Endothelial cell of umbilical vein (primary cell): ENCODE measurements around the gene TSPY9. TPM values are rescaled to one million over a fixed set of nuclear protein-coding genes. Genes with fewer than 3 reads are reported as not detected.
"Not testable (repeated sequence)": the region's sequence is repeated elsewhere in the genome, so short reads cannot be mapped to it uniquely, and the experiment has no call there.

ENCODE experiments used
- BruUV-seq: library from RNA; stranded (reverse); fragments of 400-500 nt; replicated peaks from 2 replicates; lab custom pipeline; 2021; lab: Mats Ljungman, UMichigan
- CTCF ChIA-PET: fragments of 300-600, 350-600 bp; sonication (Branson Sonifier 250); formaldehyde crosslinking; loops from one replicate; lab custom pipeline; 2021; ENCODE audit warnings: antibody characterized with exemption, inconsistent platforms; lab: Charles Lee
- POLR2A ChIA-PET: fragments of 300-600, 350-600 bp; sonication (Branson Sonifier 250); formaldehyde crosslinking; loops from one replicate; lab custom pipeline; 2021; ENCODE audit warnings: antibody characterized with exemption, inconsistent platforms; lab: Charles Lee
- DNase-seq: peaks from one replicate; pipeline ENCODE4 v3.0.0-alpha.2; 2011; ENCODE audit warnings: low read depth, low spot score
- FAIRE-seq: peaks from 2 replicates; lab custom pipeline; 2011; peaks lifted over from hg19 to GRCh38; lab: Jason Lieb, UNC
- H2AFZ ChIP-seq: 2 replicates; pipeline ENCODE4 v1.6.0; 2012; ENCODE audit warnings: low read depth, low read length, control low read depth, inconsistent platforms
- H3K27ac ChIP-seq: 2 replicates; pipeline ENCODE4 v1.5.1; 2011; ENCODE audit warnings: low read depth, mild to moderate bottlenecking, control low read depth, low read length, moderate library complexity; ENCODE audit not compliant: insufficient read depth
- H3K27me3 ChIP-seq, 2 experiments: 2 replicates each; pipeline versions ENCODE4 v1.6.0 to v1.6.1; 2011; ENCODE audit warnings: low read length in 2 of 2, mixed read lengths in 1 of 2; ENCODE audit not compliant: control insufficient read depth in 2 of 2, insufficient read depth in 2 of 2
- H3K36me3 ChIP-seq, 2 experiments: 2 replicates in 1 of 2; 3 replicates in 1 of 2; pipeline ENCODE4 v1.5.1; 2011; ENCODE audit warnings: low read length in 2 of 2, mild to moderate bottlenecking in 1 of 2, moderate library complexity in 1 of 2; ENCODE audit not compliant: control insufficient read depth in 2 of 2, insufficient read depth in 2 of 2; ENCODE audit errors: extremely low read depth in 1 of 2
- H3K4me1 ChIP-seq: 3 replicates; pipeline ENCODE4 v1.5.1; 2011; ENCODE audit warnings: mild to moderate bottlenecking, low read length; ENCODE audit not compliant: control insufficient read depth, insufficient read depth; ENCODE audit errors: extremely low read depth
- H3K4me2 ChIP-seq: 2 replicates; pipeline ENCODE4 v1.6.1; 2011; ENCODE audit warnings: low read length, control low read depth, mixed read lengths; ENCODE audit not compliant: insufficient read depth
- H3K4me3 ChIP-seq, 3 experiments: fragments of 200-600 bp in 1 of 3; sonication (generic), shearing (Covaris generic) in 1 of 3; replicated peaks in 1 of 3; 2 replicates each; pipeline ENCODE4 v1.5.1; 2011 to 2016; ENCODE audit warnings: control low read depth in 3 of 3, low read length in 3 of 3, mild to moderate bottlenecking in 2 of 3, inconsistent platforms in 1 of 3, low read depth in 1 of 3, moderate library complexity in 1 of 3; ENCODE audit not compliant: insufficient read depth in 1 of 3
- H3K79me2 ChIP-seq: 2 replicates; pipeline ENCODE4 v1.6.0; 2012; ENCODE audit warnings: low read length, inconsistent platforms; ENCODE audit not compliant: control insufficient read depth, insufficient read depth
- H3K9ac ChIP-seq: replicated peaks from 2 replicates; pipeline ENCODE3; 2011; ENCODE audit warnings: low read length, control low read depth; ENCODE audit not compliant: insufficient read depth; ENCODE audit errors: extremely low read depth
- H3K9me1 ChIP-seq: replicated peaks from 3 replicates; pipeline ENCODE4 v1.6.0; 2011; ENCODE audit warnings: mild to moderate bottlenecking, low read length; ENCODE audit not compliant: control insufficient read depth, insufficient read depth; ENCODE audit errors: extremely low read depth
- H3K9me3 ChIP-seq: replicated peaks from 2 replicates; pipeline ENCODE4 v1.5.1; 2012; ENCODE audit warnings: low read length, inconsistent platforms; ENCODE audit not compliant: control insufficient read depth, insufficient read depth
- H4K20me1 ChIP-seq: replicated peaks from 2 replicates; pipeline ENCODE3; 2011; ENCODE audit warnings: mild to moderate bottlenecking, low read length; ENCODE audit not compliant: control insufficient read depth, insufficient read depth; ENCODE audit errors: extremely low read depth
- dilution Hi-C: fragments of 300-500 bp; cut with MboI; formaldehyde crosslinking; loops from one replicate; pipeline ENCODE4 v1.15.0; 2019; ENCODE audit warnings: low sequenced_read_pairs; ENCODE audit not compliant: extremely low pct_ligation_motif_present
- intact Hi-C: fragments of 100-400 bp; cut with micrococcal nuclease; formaldehyde crosslinking; loops from one replicate; pipeline ENCODE4 v1.10.0; 2022
- polyA plus RNA-seq, 4 experiments: library from polyadenylated mRNA; depleted of rRNA in 3 of 4; stranded (reverse) in 3 of 4; unstranded in 1 of 4; fragments of >200 nt; gene quantifications; 2 replicates each; pipeline versions ENCODE4 v1.2.1 to v1.2.3, GENCODE V29; 2011 to 2012; ENCODE audit warnings: missing spikeins in 1 of 4
- total RNA-seq: library from RNA; stranded (reverse); gene quantifications from 2 replicates; pipeline ENCODE4 v1.2.3, GENCODE V29; 2021

The TSPY9 gene
- total and polyA plus RNA-seq, 2 donors (not counting 3 experiments of a cell fraction or from before 2014, with no cell fraction given), result not detected

GRCh38 chrY:9527580-9527979, 40.5 kb downstream of the TSPY9 start, which contains the start of gene TSPY10:
Gene TSPY10, plus strand, starts transcription at chrY:9527880. Its CDS starts 46 bp downstream, at chrY:9527926.
- DNase-seq, H3K4me1 ChIP-seq, POLR2A ChIA-PET, H3K36me3 ChIP-seq, CTCF ChIA-PET, H3K27ac ChIP-seq, dilution Hi-C loops, FAIRE-seq, H4K20me1 ChIP-seq, H3K9ac ChIP-seq, H2AFZ ChIP-seq, H3K27me3 ChIP-seq, H3K9me1 ChIP-seq, H3K4me2 ChIP-seq, H3K9me3 ChIP-seq, intact Hi-C loops, H3K4me3 ChIP-seq, BruUV-seq, H3K79me2 ChIP-seq: not testable (repeated sequence)

Other genes with a start within 250 kb of the TSPY9 start
- not detected in 2 replicates for gene TSPY4, start 149.8 kb upstream of the TSPY9 start, total RNA-seq
- not detected in 2 replicates for gene TSPY4, start 149.8 kb upstream of the TSPY9 start, polyA plus RNA-seq
- gene TSPY8, start 129.5 kb upstream of the TSPY9 start, total RNA-seq, result not detected in 2 replicates
- gene TSPY8, start 129.5 kb upstream of the TSPY9 start, polyA plus RNA-seq, result not detected in 2 replicates
- not detected in 2 replicates for gene TSPY3, start 88.8 kb upstream of the TSPY9 start, total RNA-seq
- not detected in 2 replicates for gene TSPY3, start 88.8 kb upstream of the TSPY9 start, polyA plus RNA-seq
- not detected in 2 replicates for gene TSPY1, start 20.3 kb upstream of the TSPY9 start, total RNA-seq
- gene TSPY1, start 20.3 kb upstream of the TSPY9 start, polyA plus RNA-seq, result not detected in 2 replicates
- gene TSPY10, start 40.6 kb downstream of the TSPY9 start, total RNA-seq, result not detected in 2 replicates
- not detected in 2 replicates for gene TSPY10, start 40.6 kb downstream of the TSPY9 start, polyA plus RNA-seq